GM19240 (cell line): ENCODE results near the gene KIN.
"Not testable (repeated sequence)": the region's sequence is repeated elsewhere in the genome, so short reads cannot be mapped to it uniquely, and the experiment has no call there.

Source experiments
- DNase-seq: peaks from one replicate; pipeline ENCODE4 v3.0.0; 2011; ENCODE audit warnings: low spot score; ENCODE audit not compliant: insufficient read length

The KIN gene

DNA sequence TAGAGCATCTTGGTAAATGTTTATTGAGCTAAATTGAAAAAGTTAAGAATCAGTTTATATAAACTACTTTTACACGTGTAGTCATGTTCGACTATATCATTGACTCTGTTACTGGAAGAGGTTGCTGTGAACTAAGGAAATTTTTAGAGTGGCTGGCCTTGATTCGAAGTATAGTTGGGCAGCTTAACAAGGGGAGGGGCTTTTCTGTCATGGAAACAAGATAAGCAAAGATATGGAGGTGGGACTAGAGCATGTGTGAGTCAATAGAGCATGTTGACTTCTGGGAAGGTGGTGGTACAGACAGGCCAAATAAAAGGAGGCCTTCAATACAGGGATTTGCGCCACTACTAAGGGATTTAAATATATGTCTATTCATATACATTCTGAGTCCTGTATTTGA, 7.8 kb upstream of the KIN start:
- DNase-seq, result no peak

DNA sequence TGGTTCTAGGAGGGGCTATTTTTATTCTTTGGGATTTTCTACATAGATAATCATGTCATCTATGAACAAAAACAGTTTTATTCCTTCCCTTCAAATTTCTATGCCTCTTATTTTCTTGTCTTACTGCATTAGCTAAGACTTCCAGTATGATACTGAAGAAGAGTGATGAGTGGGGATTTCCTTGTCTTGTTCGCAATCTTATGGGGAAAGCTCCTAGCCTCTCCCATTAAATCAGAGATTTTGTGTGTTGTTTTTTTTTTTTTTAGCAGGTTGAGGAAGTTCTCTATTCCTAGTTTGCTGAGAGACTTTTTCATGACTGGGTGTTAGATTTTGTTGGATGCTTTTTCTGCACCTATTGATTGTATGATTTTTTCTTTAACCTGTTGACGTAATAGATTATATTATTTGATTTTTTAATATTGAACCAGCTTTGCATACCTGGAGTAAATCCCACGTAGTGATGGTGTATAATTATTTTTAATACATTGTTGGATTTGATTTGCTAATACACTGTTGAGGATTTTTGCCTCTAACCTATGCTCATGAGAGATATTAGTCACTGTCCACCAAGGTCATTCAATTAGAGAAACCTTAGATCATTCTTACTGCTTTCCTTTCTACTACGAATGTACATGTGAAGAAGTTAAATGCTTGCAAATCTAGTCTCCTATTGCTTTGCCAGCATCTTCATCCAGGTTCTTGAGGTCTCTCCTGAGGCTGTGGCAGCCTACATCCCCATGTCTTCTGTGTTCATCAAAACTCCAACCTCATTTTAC, 6.6 kb upstream of the KIN start:
- DNase-seq, result no peak

DNA sequence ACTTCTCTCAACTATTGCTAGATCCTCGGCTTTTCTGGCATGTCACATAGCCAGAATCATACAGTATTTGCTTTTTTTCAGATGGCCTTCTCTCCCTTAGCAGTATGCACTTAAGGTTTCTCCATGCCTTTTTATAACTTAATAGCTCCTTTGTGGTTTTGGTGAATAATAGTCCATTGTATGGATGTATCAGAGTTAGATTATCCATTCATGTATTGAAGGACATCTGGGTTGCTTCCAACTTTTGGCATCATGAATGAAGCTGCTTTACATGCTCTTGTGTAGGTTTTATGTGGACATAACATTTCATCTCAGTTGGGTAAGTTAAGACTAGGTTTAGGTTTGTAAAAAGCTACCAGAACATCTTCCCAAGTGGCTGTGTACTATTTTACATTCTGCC, 4.7 kb upstream of the KIN start:
- DNase-seq, result no peak

DNA sequence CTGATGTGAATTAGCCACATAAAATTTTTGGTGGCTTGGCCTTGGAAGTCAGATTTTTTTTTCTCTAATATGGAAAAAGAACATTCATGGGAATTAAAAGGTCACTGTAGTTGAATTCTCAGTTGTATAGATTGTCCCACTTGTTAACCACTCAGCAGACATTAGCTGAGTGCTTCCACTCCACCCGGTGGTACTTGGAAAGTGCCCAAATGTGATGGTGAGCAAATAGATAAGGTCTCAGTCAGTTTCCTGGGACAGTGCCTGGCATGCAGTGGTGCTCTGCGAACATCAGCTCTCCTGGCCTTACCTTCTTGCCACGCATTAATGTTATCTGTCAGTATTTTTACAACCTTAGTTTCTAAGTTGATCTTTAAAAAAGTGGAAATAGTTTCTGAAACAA, 1.6 kb upstream of the KIN start:
- DNase-seq, result no peak

DNA sequence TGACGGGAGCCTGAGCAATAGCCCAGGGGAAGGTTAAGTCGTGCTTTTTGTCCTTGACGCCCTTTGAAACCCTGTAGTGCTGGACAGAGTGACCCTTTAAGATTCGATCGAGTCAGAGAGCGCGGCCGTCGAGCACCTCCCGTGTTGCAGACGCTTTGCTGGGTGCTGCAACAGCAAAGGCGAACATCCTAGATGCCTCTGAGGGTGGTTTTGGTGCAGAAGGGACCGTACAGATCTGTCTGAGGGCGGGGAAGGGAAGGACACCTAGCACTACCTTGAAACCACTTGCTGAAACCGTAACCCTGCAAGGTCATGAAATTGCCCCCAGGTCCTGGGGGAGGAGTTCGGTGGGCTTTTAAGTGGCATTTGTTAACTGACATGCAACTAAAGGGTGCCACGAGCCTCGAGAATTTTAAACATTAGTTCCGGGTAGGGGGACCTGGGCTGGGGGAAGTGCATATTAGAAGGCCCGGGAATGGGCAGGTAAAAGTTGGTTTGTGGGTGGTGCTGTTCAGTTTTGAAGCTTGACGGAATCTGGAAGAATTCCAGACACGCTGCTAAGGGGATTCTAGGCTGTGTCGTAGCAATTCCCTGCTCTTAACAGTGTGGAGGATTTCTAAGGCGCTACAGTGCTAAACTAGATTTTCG, 970 bp upstream of the KIN start:
- DNase-seq, result no peak

DNA sequence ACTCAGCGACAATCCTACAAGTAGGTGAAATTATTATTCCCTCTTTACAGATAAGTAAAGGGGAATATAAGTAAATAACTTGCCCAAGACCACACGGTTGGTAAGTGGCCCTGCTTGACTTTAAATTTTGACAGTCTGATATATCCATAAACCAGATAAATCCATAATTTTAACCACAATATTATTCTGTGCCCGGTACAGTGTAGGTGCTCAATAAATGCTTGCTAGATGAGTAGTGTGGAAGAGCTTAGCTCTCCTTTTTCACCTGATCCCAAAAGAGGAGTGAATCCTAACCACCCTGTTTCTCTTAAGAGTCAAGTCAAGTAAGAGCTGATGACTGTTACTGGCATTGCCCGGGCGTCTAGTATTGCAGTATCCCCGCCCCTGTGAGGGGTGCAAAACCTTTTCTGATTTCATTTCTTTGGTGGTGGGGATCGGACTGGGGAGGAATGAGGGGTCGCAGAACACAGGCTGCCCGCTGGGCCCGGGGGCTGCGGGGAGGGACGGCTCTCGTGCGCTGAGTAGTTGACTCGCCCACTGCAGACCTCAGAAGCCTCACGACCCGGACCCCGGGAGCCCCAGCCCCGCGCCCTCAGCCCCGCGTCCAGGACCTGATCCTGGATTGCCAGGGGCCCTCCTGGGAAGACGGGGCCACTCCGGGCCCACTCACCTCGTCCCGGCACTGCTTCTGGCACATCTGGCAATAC, 490 bp downstream of the KIN start:
- no peak for DNase-seq

DNA sequence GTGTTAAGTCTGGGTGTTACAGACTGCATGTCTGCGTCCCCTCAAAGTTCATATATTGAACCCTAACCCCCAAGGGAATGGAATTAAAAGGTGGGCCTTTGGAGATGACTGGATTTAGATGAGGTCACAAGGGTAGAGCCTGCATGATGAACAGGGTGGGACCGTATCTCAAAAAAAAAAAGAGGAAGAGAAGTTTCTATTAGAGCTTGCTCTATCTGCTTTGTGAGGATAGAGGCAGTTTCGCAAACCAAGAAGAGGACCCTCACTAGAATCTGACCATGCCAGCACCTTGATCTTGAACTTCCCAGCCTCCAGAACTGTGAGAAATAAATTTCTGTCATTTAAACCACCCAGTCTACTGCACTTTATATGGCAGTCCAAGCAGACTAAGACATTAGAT, 1.4 kb downstream of the KIN start:
- DNase-seq, result no peak

DNA sequence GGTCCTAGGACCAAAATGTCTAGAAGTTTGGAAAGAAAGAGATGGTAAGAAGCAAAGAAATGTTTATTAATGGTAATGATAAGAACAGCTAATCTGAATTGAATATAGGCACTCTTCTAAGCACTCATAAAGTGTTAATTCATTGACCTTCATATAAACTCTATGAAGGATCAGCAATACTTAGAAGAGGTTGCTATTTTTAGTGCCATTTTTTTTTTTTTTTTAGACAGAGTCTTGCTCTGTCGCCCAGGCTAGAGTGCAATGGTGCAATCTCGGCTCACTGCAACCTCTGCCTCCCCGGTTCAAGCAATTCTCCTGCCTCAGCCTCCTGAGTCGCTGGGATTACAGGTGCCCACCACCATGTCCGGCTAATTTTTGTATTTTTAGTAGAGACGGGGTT, 5.6 kb downstream of the KIN start:
- not testable (repeated sequence) for DNase-seq

DNA sequence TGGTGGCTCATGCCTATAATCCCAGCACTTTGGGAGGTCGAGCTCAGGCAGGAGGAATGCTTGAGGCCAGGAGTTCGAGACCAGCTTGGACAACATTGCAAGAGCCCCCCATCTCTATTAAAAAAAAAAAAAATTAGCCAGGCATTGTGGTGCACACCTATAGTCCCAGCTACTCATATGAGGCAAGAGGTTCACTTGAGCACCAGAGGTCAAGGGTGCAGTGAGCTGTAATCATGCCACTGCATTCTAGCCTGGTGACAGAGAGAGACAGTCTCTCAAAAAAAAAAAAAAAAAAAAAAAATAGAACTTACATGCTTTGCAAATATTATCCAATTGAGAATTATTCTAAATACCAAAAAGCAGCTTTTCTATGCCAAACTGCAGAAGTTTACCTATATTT, 11.0 kb downstream of the KIN start:
- no peak for DNase-seq

DNA sequence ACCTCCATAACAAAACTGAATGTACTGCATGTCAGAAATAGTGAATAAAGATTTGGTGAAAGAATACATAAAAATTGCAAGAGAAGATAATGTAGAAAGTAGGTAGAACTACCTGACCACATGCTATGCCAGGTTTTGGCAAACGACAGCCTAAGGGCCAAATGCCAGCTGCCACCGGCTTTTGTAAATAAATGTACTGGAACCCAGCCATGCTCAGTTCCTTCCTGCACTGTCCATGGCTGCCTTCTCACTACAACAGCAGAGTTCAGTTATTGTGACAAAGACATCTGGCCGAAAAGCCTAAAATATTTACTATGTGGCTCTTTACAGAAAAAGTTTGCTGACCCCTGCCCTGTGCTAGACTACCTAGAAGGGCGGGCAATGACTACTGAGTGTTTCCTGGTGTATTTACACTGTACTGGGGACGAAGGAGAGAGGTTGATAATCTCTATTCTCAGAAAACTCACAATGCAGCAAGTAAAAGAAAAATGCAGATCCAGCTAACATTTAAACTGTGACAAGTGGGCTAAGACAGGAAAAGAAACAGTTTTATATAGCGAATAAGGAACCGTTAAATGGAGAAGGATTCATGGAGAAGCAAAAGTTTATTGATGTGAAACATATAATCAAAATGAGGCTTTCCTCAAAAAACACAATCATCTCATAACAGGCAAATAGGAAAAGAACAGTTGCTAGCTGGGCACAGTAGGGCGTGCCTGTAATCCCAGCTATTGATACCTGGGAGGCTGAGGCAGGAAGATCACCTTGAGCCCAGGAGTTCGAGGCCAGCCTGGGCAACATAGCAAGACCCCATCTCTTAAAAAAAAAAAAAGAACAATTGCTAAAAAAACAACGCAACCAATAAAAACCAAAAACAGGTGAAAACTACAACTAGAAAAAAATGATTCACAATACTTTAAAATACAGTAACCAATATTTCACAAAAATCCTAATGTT, 13.7 kb downstream of the KIN start:
- DNase-seq, result no peak

DNA sequence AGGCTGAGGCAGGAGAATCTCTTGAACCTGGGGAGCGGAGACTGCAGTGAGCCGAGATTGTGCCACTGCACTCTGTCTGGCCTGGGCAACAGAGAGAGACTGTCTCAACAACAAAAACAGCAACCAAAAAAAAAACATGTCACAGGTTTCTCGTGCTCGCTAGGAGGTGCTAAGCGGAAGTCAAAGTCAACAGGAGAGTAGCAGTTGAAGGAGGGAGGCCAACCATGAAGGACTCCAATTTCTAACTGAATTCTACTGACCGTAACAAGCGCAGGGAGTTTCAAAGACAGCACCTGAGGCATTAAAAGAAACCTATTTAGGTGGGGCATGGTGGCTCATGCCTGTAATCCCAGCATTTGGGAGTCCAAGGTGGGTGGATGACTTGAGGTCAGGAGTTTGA, 19.4 kb downstream of the KIN start:
- DNase-seq, result no peak

DNA sequence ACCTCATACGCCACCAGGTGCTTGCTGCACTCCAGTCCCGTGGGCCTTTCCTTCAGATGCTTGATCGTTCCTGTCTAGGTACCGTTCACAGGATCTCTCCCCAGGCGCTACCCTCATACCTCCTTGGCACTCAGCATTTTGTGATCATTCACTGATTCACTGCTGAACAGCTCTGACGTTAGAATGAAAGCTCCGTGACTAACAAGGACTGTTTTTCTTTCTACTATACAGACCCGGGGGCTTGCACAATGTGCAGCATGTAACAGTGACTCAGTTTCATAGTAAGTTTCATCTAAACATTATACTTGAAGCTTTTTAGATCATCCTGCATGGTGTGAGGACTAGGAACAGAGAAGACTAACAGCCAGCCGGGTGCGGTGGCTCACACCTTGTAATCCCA, 20.6 kb downstream of the KIN start:
- DNase-seq, result no peak

DNA sequence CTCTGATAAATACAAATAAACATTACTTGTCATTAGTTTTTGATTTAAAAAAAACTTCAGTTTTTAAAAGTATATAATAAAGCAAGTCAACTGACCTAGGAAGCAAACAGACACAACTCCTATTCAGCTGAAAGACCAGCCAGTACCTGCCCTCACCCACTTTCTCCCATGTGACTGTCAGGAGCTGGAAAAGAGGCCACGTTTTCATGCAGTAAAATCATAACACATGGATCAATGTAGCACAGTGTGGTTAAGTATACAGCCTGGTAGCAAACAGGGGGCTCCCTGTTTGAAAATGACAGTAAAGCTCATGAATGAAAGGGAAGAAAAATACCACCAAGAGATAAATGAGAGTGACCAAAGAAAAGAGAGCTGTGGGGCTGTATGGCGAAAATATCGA, 21.6 kb downstream of the KIN start:
- DNase-seq, result no peak

DNA sequence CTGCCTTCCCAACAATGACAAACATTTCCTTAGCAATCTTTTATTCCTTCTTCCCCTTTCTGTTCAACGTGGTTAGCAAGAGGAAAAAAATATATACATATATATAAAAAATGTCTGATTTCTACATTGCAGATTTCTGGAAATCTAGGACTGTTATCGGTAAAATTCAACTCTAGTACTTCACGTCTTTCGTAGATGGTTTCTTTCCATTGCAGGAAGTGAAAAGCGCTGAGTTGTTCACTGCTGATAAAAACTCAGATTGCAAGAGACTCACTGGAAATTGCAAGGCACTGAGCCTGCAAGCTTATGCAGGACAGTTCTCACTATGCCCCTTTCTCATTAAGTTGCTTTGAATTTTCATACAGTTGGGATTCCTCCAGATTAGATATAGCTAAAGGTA, 23.9 kb downstream of the KIN start:
- no peak for DNase-seq

DNA sequence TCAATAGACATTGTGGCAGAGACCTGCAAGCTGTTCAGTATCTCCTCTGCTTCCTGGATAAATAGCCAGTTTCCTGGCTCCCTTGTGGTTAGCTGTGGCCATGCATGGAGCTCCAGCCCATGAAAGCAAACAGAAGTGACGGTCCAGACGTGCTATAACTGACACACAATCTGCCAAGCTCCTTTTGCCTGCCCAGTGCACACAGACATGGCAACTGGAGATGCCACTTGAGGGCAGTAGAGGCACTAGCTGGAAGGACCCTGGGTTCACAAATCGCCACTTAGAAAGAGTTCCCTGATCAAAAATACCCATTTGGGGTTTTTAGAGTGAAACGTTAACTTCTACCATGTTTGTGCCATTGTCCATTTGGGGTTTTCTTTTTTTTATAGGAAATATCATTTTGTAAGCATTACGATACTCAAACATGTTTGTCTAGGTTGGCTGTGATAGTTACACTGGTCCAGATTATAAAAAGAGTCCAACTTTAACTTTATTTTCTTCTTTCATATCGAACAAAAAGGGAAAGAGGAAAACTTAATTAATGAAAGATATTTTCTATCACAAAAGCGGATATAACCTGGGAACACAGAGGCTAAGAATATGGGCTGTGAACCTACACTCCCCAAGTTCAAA, 31.3 kb downstream of the KIN start:
- no peak for DNase-seq

DNA sequence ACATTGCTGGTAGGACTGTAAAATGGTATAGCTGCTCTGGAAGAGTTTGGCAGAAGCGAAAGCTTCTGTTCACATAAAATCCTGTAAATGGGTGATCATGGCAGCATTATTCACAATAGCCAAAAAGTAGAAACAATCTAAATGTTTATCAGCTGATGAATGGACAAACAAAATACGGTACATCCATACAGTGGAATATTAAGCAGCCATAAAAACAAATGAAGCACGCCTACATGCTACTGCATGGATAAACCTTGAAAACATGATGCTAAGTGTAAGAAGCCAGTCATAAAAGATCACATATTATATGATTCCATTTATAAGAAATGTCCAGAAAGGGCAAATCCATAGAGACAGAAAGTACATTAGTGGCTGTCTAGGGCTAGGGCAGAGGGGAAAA, 32.7 kb downstream of the KIN start:
- DNase-seq, result no peak

DNA sequence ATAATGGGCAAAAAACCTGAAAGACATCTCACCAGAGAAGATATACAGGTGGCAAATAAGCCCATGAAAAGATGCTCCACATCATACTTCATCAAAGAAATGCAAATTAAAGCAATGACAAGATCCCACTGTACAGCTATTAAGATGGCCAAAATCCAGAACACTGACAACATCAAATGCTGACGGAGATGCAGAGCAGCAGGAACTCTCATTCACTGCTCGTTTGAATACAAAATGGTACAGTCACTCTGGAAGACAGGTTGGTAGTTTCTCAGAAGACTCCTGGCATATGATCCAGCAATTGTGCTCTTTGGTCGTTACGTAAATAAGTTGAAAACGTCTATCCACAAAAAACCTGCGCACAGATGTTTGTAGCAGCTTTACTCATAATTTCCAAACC, 35.5 kb downstream of the KIN start:
- DNase-seq, result no peak

DNA sequence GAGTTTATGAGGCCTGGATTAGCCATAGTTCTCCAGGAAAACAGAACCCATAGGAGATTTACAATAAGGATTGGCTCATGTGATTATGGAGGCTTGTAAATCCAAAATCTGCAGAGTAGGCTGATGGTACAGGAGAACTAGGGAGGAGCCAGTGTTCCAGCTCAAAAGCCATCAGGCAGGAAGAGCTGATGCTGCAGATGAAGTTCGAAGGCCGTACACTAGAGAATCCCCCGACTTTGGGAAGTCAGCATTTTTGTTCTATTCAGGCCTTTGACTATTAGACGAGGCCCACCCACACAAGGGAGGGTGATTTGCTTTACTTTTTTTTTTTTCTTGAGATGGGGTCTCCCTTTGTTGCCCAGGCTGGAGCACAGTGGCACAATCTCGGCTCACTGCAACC, 37.6 kb downstream of the KIN start:
- no peak for DNase-seq

DNA sequence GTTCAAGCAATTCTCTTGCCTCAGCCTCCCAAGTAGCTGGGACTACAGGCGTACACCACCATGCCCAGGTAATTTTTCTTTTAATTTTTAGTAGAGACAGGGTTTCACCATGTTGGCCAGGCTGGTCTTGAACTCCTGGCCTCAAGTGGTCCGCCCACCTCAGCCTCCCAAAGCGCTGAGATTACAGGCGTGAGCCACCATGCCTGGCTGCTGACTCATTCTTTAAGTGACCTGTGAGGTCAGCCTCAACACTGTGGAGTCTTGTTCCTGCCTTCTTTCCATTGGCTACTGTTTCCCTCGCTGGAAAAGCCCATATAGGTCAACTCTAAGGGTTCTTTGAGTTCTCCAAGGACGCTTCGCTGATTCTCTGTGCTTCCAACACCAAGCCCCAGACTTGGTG, 39.2 kb downstream of the KIN start:
- DNase-seq, result not testable (repeated sequence)

DNA sequence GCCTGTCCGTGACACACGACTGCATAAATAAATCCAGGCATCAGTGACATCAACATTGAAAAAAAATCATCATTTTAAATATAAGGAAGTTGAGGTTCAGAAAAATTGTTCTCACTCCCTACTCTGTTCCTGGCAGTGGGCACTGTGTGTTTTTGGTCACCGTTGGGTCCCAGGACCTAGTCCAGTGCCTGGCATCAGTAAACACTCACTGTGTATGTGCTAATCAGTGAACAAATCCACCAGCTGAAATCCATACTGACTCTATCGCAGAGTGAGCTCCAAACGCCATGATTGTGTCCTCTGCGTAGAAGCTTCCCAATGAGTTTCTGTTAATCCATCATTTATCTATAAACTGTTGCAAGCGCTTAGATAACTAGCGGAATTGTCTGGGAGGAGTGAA, 43.5 kb downstream of the KIN start:
- DNase-seq, result no peak
